Measurements from ENCODE around the gene PFKFB3. TPM values are rescaled to one million over a fixed set of nuclear protein-coding genes. Genes with fewer than 3 reads are reported as not detected.

PFKFB3 gene
- polyA plus RNA-seq, 3 donors: 12.2 to 101 (median 15.8) TPM

DNA sequence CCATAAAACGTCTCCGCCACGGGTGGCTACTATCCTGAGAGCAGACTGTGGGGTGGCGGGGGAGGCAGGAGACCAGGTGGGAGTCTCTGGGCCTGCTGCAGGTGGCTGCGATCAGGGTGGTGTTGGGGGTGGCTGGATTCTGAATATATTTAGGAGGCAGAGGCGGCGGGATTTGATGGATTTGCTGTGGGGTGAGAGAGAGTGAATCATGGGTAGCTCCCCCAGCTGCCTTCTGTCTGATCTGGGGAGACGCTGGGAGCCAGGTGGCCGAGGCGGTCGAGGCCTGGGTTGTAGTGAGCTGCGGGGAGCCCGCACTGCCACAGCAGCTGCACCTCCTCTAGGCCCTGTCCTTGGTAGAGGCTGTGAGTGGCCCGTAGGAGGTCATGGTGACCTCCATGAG, 48.2 kb upstream of the PFKFB3 start:
- Mint-ChIP-seq H3K36me3 (peaks cover 14 to 36% of the 10 kb centered on the region in 2 donors), H3K9me3 (no peaks in the 10 kb centered on the region), H3K27me3 (ENCODE audit: low read depth in 3 of 3) (peaks cover 0 to 1% (median 0%) of the 10 kb centered on the region in 3 donors), H3K27ac (no peak overlapping the region), H3K4me3 (no peak overlapping the region), H3K4me1 (peaks cover 45% of the 10 kb centered on the region)
- DNase-seq: no peak
- TF ChIP-seq, protein P1, sequence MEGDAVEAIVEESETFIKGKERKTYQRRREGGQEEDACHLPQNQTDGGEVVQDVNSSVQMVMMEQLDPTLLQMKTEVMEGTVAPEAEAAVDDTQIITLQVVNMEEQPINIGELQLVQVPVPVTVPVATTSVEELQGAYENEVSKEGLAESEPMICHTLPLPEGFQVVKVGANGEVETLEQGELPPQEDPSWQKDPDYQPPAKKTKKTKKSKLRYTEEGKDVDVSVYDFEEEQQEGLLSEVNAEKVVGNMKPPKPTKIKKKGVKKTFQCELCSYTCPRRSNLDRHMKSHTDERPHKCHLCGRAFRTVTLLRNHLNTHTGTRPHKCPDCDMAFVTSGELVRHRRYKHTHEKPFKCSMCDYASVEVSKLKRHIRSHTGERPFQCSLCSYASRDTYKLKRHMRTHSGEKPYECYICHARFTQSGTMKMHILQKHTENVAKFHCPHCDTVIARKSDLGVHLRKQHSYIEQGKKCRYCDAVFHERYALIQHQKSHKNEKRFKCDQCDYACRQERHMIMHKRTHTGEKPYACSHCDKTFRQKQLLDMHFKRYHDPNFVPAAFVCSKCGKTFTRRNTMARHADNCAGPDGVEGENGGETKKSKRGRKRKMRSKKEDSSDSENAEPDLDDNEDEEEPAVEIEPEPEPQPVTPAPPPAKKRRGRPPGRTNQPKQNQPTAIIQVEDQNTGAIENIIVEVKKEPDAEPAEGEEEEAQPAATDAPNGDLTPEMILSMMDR (IDR thresholded peaks at IDR 0.05): no peak
- peaks cover 42% of the 10 kb centered on the region for H4K20me1 ChIP-seq (ENCODE audit: insufficient read depth, low read length)
- H3K9ac ChIP-seq (ENCODE audit: insufficient read depth, low read length, poor library complexity, severe bottlenecking): no peak overlapping the region
- H3K9me3 ChIP-seq (replicated peaks in 1 of 2; ENCODE audit: control insufficient read depth in 1 of 2, insufficient read depth in 1 of 2, low read length in 2 of 2): no peaks in the 10 kb centered on the region
- H3K4me3 ChIP-seq (replicated peaks in 1 of 3; ENCODE audit: low read depth in 2 of 3, low read length in 3 of 3): no peak overlapping the region
- intact Hi-C loops (cut with micrococcal nuclease): loop anchor here in 1 of 2 donors (5.0 kb wide), 1 partner anchor 47 kb away; no protein-coding TSS in a partner anchor
- peaks cover 45 to 48% of the 10 kb centered on the region in 2 donors for H3K4me1 ChIP-seq (ENCODE audit: control insufficient read depth in 1 of 2, insufficient read depth in 2 of 2, low read length in 2 of 2)
- no peaks in the 10 kb centered on the region for H3K27me3 ChIP-seq (ENCODE audit: control insufficient read depth in 2 of 2, insufficient read depth in 2 of 2, low read length in 2 of 2)
- no peaks in the 10 kb centered on the region for H3K36me3 ChIP-seq (replicated peaks in 1 of 2; ENCODE audit: control insufficient read depth in 1 of 2, insufficient read depth in 2 of 2, low read length in 2 of 2)
- H2AFZ ChIP-seq (ENCODE audit: insufficient read depth, low read depth, low read length, poor library complexity, severe bottlenecking): no peak overlapping the region
- no peak overlapping the region for H3K27ac ChIP-seq (ENCODE audit: low read depth in 1 of 2, low read length in 2 of 2)
- H3K79me2 ChIP-seq (ENCODE audit: insufficient read depth, low read length): peaks cover 71% of the 10 kb centered on the region
- H3K4me2 ChIP-seq (replicated peaks; ENCODE audit: extremely low read depth, low read length, poor library complexity, severe bottlenecking): no peak overlapping the region
- 95% methylated on average over 14 of the region's 14 CpGs for WGBS (ENCODE audit: insufficient coverage)

DNA sequence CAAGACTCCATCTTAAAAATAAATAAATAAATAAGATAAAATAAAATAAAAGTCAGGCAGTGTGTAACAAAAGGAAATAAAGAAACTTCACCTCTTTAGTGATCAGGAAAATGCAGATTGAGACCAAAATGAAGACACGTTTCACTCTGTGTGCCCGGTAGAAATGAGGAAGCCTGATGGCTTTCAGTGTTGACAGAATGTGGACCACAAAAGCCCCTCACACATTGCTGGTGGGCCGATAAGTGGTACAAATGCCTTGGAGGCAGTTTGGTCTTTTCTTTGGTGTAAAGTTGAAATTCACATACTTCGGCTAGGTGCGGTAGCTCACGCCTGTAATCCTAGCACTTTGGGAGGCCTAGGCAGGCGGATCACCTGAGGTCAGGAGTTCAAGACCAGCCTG, 44.5 kb upstream of the PFKFB3 start:
- H3K36me3 Mint-ChIP-seq: peaks cover 10 to 19% of the 10 kb centered on the region in 2 donors

More for the DNA sequence above, 44.5 kb upstream of the PFKFB3 start:
- WGBS (ENCODE audit: insufficient coverage): 52% methylated on average over 6 of the region's 7 CpGs
- TF ChIP-seq, protein P1 (IDR thresholded peaks at IDR 0.05): no peak
- H3K4me3 ChIP-seq (replicated peaks in 1 of 3; ENCODE audit: low read depth in 2 of 3, low read length in 3 of 3): no peak overlapping the region
- peaks cover 16 to 22% of the 10 kb centered on the region in 2 donors for H3K4me1 ChIP-seq (ENCODE audit: control insufficient read depth in 1 of 2, insufficient read depth in 2 of 2, low read length in 2 of 2)
- Mint-ChIP-seq H3K9me3 (no peaks in the 10 kb centered on the region), H3K4me1 (peaks cover 16% of the 10 kb centered on the region), H3K27me3 (ENCODE audit: low read depth in 3 of 3) (no peaks in the 10 kb centered on the region), H3K27ac (peak overlapping the region in 1 of 7 donors; percentile 58), H3K4me3 (no peak overlapping the region)
- no peak overlapping the region for H3K9ac ChIP-seq (ENCODE audit: insufficient read depth, low read length, poor library complexity, severe bottlenecking)
- intact Hi-C loops (cut with micrococcal nuclease): no loop called here
- no peaks in the 10 kb centered on the region for H3K9me3 ChIP-seq (replicated peaks in 1 of 2; ENCODE audit: control insufficient read depth in 1 of 2, insufficient read depth in 1 of 2, low read length in 2 of 2)
- no peak overlapping the region for H3K27ac ChIP-seq (ENCODE audit: low read depth in 1 of 2, low read length in 2 of 2)
- no peak overlapping the region for H3K4me2 ChIP-seq (replicated peaks; ENCODE audit: extremely low read depth, low read length, poor library complexity, severe bottlenecking)
- H3K27me3 ChIP-seq (ENCODE audit: control insufficient read depth in 2 of 2, insufficient read depth in 2 of 2, low read length in 2 of 2): no peaks in the 10 kb centered on the region
- no peaks in the 10 kb centered on the region for H3K36me3 ChIP-seq (replicated peaks in 1 of 2; ENCODE audit: control insufficient read depth in 1 of 2, insufficient read depth in 2 of 2, low read length in 2 of 2)
- peaks cover 75% of the 10 kb centered on the region for H3K79me2 ChIP-seq (ENCODE audit: insufficient read depth, low read length)
- no peak overlapping the region for H2AFZ ChIP-seq (ENCODE audit: insufficient read depth, low read depth, low read length, poor library complexity, severe bottlenecking)
- DNase-seq: no peak
- peaks cover 28% of the 10 kb centered on the region for H4K20me1 ChIP-seq (ENCODE audit: insufficient read depth, low read length)
